ENCODE measurements around the gene ROPN1L.

DNA sequence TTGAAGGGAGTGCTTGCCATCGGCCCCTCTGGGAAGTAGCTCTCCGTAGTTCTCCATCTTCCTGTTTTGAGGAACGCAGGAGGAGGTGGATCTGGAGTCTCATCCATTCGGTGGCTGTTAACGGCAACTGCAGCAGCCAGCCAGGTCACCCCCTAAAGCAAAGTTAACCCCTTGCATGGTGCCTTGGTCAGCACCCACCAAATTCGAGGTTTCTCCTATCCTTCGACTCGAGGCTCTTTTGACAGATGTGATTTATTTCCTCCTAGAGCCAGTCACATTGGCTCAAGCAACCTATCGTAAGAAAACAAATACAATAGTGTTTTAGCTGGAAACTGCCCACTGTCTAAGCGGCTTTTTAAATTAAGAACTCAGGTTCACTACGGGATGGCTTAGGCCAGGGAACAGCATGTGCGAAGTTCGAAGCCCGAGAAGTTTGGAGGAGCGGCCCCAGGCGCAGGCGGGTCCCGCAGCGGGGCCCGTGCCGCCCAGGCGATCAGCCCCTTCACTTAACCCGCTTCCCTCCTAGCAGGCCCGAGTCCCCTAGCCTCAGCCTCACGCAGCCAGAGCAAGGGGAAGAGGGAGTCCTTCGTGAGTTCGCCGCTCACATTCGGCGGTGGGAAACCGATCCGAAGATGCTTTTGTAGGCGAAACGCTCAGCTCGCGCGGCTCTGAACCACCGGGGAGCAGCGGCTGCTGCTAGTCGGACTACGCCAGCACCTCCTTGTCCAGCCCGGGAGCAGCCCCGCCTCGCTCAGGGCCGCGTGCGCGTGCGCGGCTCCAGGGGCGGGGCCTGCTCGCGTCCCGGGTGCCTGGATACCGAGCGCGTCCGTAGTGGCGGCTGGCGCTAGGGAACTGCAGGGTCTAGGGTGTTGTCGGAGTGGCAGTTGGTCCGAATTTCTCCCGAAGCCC, at the start of gene ROPN1L:
- TF ChIP-seq TAF1 (IDR thresholded peaks at IDR 0.05; ENCODE audit: low read depth, low read length): no peak
- peak; percentile 30; the same call in 1 of the 2 replicates for TF ChIP-seq POLR2AphosphoS5 (IDR thresholded peaks at IDR 0.05; ENCODE audit: low read depth, low read length)
- TF ChIP-seq POLR2A (IDR thresholded peaks at IDR 0.05; ENCODE audit: low read depth, low read length): peak; percentile 47; the same call in 1 of the 2 replicates
- TF ChIP-seq SPI1 (IDR thresholded peaks at IDR 0.05; ENCODE audit: low read depth, low read length): no peak
- no peak for TF ChIP-seq POU2F2 (IDR thresholded peaks at IDR 0.05; ENCODE audit: low read depth, low read length)
- no peak for TF ChIP-seq PAX5 (IDR thresholded peaks at IDR 0.05; ENCODE audit: insufficient read depth, low read length, severe bottlenecking)
